ENCODE data around the gene KCNAB1. TPM values are rescaled to one million over a fixed set of nuclear protein-coding genes. Genes with fewer than 3 reads are reported as not detected.

The KCNAB1 gene
- total RNA-seq, 1 donor from 2014 or later, result 2.4 TPM

- no peak overlapping the region for H3K27ac ChIP-seq (replicated peaks)
- no peak for DNase-seq
- peaks cover 14% of the 10 kb centered on the region for H3K4me1 ChIP-seq
- no peak overlapping the region for H3K4me3 ChIP-seq
- H3K9me3 ChIP-seq (replicated peaks), result no peaks in the 10 kb centered on the region
- H3K36me3 ChIP-seq, result no peaks in the 10 kb centered on the region
- H3K27me3 ChIP-seq (ENCODE audit: low read depth), result no peaks in the 10 kb centered on the region
- intact Hi-C loops (cut with micrococcal nuclease), result no loop called here
- TF ChIP-seq CTCF (IDR thresholded peaks at IDR 0.05; ENCODE audit: borderline replicate concordance), result no peak
These were observed 11.8 kb upstream of the KCNAB1 start for GRCh38 chr3:156108616-156109015.

- DNase-seq, result no peak
These were observed 10.4 kb upstream of the KCNAB1 start for GRCh38 chr3:156109989-156110388.

GRCh38 chr3:156126467-156126866 is 6.1 kb downstream of the KCNAB1 start:
- H3K9me3 ChIP-seq (replicated peaks), result no peaks in the 10 kb centered on the region
- no peak overlapping the region for H3K27ac ChIP-seq (replicated peaks)
- no peaks in the 10 kb centered on the region for H3K27me3 ChIP-seq (ENCODE audit: low read depth)
- H3K36me3 ChIP-seq, result no peaks in the 10 kb centered on the region
- TF ChIP-seq CTCF (IDR thresholded peaks at IDR 0.05; ENCODE audit: borderline replicate concordance), result no peak
- H3K4me1 ChIP-seq, result no peaks in the 10 kb centered on the region
- H3K4me3 ChIP-seq, result no peak overlapping the region
- intact Hi-C loops (cut with micrococcal nuclease), result no loop called here
- DNase-seq, result no peak

More at GRCh38 chr3:156109989-156110388, 10.4 kb upstream of the KCNAB1 start:
- no peaks in the 10 kb centered on the region for H3K9me3 ChIP-seq (replicated peaks)
- no peaks in the 10 kb centered on the region for H3K27me3 ChIP-seq (ENCODE audit: low read depth)
- no peak overlapping the region for H3K4me3 ChIP-seq
- intact Hi-C loops (cut with micrococcal nuclease), result loop anchor here (2.0 kb wide), 1 partner anchor 61 kb away; no protein-coding TSS in a partner anchor
- no peak overlapping the region for H3K27ac ChIP-seq (replicated peaks)
- peaks cover 14% of the 10 kb centered on the region for H3K4me1 ChIP-seq
- no peaks in the 10 kb centered on the region for H3K36me3 ChIP-seq
- TF ChIP-seq CTCF (IDR thresholded peaks at IDR 0.05; ENCODE audit: borderline replicate concordance), result no peak

GRCh38 chr3:156131241-156131640 is 10.9 kb downstream of the KCNAB1 start:
- Histone ChIP-seq H3K27ac (replicated peaks) (peak overlapping the region; percentile 47), H3K9me3 (replicated peaks) (no peaks in the 10 kb centered on the region), H3K36me3 (no peaks in the 10 kb centered on the region), H3K4me1 (no peaks in the 10 kb centered on the region), H3K27me3 (ENCODE audit: low read depth) (no peaks in the 10 kb centered on the region), H3K4me3 (no peak overlapping the region)
- no peak for DNase-seq
- intact Hi-C loops (cut with micrococcal nuclease), result no loop called here
- TF ChIP-seq CTCF (IDR thresholded peaks at IDR 0.05; ENCODE audit: borderline replicate concordance), result no peak

- H3K36me3 ChIP-seq, result no peaks in the 10 kb centered on the region
- intact Hi-C loops (cut with micrococcal nuclease), result no loop called here
- H3K4me3 ChIP-seq, result no peak overlapping the region
- H3K4me1 ChIP-seq, result no peaks in the 10 kb centered on the region
- H3K27me3 ChIP-seq (ENCODE audit: low read depth), result no peaks in the 10 kb centered on the region
- peak overlapping the region; percentile 23 for H3K27ac ChIP-seq (replicated peaks)
- H3K9me3 ChIP-seq (replicated peaks), result no peaks in the 10 kb centered on the region
- DNase-seq, result no peak
- TF ChIP-seq CTCF (IDR thresholded peaks at IDR 0.05; ENCODE audit: borderline replicate concordance), result no peak
These were observed 11.4 kb downstream of the KCNAB1 start for GRCh38 chr3:156131799-156132198.

- Histone ChIP-seq H3K9me3 (replicated peaks) (no peaks in the 10 kb centered on the region), H3K4me1 (no peaks in the 10 kb centered on the region), H3K27me3 (ENCODE audit: low read depth) (no peaks in the 10 kb centered on the region), H3K36me3 (no peaks in the 10 kb centered on the region), H3K4me3 (no peak overlapping the region), H3K27ac (replicated peaks) (peak overlapping the region; percentile 23)
- intact Hi-C loops (cut with micrococcal nuclease), result no loop called here
- TF ChIP-seq CTCF (IDR thresholded peaks at IDR 0.05; ENCODE audit: borderline replicate concordance), result no peak
- DNase-seq, result no peak
These were observed 11.9 kb downstream of the KCNAB1 start for GRCh38 chr3:156132313-156132712.
